ENCODE measurements around the gene ZNF423. TPM values are rescaled to one million over a fixed set of nuclear protein-coding genes. Genes with fewer than 3 reads are reported as not detected.

The ZNF423 gene
- total RNA-seq, 1 experiment from 2014 or later = 0.49 TPM

- peak overlapping the region in 1 of 2 experiments; percentile 41; a peak in 2 of 4 replicates for H3K4me3 ChIP-seq (ENCODE audit: low read depth in 2 of 2, low read length in 2 of 2)
- in situ Hi-C loops (cut with HindIII; ENCODE audit: low pct_unique_long_range_greater_than_20kb, low sequenced_read_pairs) = no loop called here
- H3K27ac ChIP-seq (ENCODE audit: low read length) = no peak overlapping the region
Measured at GRCh38 chr16:49854796-49855203, 1.1 kb downstream of the ZNF423 start.

GRCh38 chr16:49854188-49854795, 1.6 kb downstream of the ZNF423 start:
- Histone ChIP-seq H3K9me3 (ENCODE audit: control insufficient read depth, insufficient read depth, low read depth, low read length) (no peaks in the 10 kb centered on the region), H3K36me3 (ENCODE audit: control insufficient read depth, insufficient read depth, low read length) (no peaks in the 10 kb centered on the region), H3K4me3 (ENCODE audit: low read depth in 2 of 2, low read length in 2 of 2) (peak overlapping the region in 1 of 2 experiments; percentile 41; a peak in 1 of 4 replicates), H3K27ac (ENCODE audit: low read length) (no peak overlapping the region), H3K27me3 (ENCODE audit: control insufficient read depth, insufficient read depth, low read length) (peaks cover 6% of the 10 kb centered on the region), H3K4me1 (ENCODE audit: control insufficient read depth, insufficient read depth, low read length) (no peaks in the 10 kb centered on the region)
- no peak for TF ChIP-seq REST (IDR thresholded peaks at IDR 0.05; ENCODE audit: insufficient read depth in 1 of 2, low read depth in 2 of 2, low read length in 1 of 2)
- TF ChIP-seq POLR2AphosphoS5 (IDR thresholded peaks at IDR 0.05; ENCODE audit: low read depth, low read length) = no peak
- no peak for TF ChIP-seq SIN3A (IDR thresholded peaks at IDR 0.05; ENCODE audit: borderline replicate concordance, insufficient read depth, low read depth, low read length)
- TF ChIP-seq CTCF (IDR thresholded peaks at IDR 0.05) = no peak
- TF ChIP-seq TCF7L2 (IDR thresholded peaks at IDR 0.05; ENCODE audit: low read depth, low read length) = no peak
- POLR2A ChIA-PET = no interaction called here
- CTCF ChIA-PET = no interaction called here
- DNase-seq (ENCODE audit: low read depth, low spot score) = no peak
- in situ Hi-C loops (cut with HindIII; ENCODE audit: low pct_unique_long_range_greater_than_20kb, low sequenced_read_pairs) (no loop called here), intact Hi-C loops (cut with micrococcal nuclease; ENCODE audit: unreplicated experiment) (no loop called here)
- no TSS peak for BruUV-seq (replicated peaks)
- no peak for ATAC-seq

More at GRCh38 chr16:49854796-49855203, 1.1 kb downstream of the ZNF423 start:
- intact Hi-C loops (cut with micrococcal nuclease; ENCODE audit: unreplicated experiment) = no loop called here
- CTCF ChIA-PET = no interaction called here
- TF ChIP-seq POLR2AphosphoS5 (IDR thresholded peaks at IDR 0.05; ENCODE audit: low read depth, low read length) = no peak
- no peak for TF ChIP-seq CTCF (IDR thresholded peaks at IDR 0.05)
- TF ChIP-seq SIN3A (IDR thresholded peaks at IDR 0.05; ENCODE audit: borderline replicate concordance, insufficient read depth, low read depth, low read length) = no peak
- no peak for TF ChIP-seq REST (IDR thresholded peaks at IDR 0.05; ENCODE audit: insufficient read depth in 1 of 2, low read depth in 2 of 2, low read length in 1 of 2)
- TF ChIP-seq TCF7L2 (IDR thresholded peaks at IDR 0.05; ENCODE audit: low read depth, low read length) = no peak
- POLR2A ChIA-PET = no interaction called here
- no peak for DNase-seq (ENCODE audit: low read depth, low spot score)
- no TSS peak for BruUV-seq (replicated peaks)
- peaks cover 6% of the 10 kb centered on the region for H3K27me3 ChIP-seq (ENCODE audit: control insufficient read depth, insufficient read depth, low read length)
- no peaks in the 10 kb centered on the region for H3K9me3 ChIP-seq (ENCODE audit: control insufficient read depth, insufficient read depth, low read depth, low read length)
- H3K36me3 ChIP-seq (ENCODE audit: control insufficient read depth, insufficient read depth, low read length) = no peaks in the 10 kb centered on the region
- no peaks in the 10 kb centered on the region for H3K4me1 ChIP-seq (ENCODE audit: control insufficient read depth, insufficient read depth, low read length)
- ATAC-seq = peak; percentile 27; the same call in 1 of the 2 replicates
